ENCODE results near the gene AGO1. TPM values are rescaled to one million over a fixed set of nuclear protein-coding genes. Genes with fewer than 3 reads are reported as not detected.
A peak's percentile ranks its signal among the peaks of the same experiment; 100 is the strongest.

AGO1 gene
- polyA plus RNA-seq (ENCODE audit: insufficient read length in 4 of 4), result 10 to 100 TPM; 14.8 to 18.5 (median 17.1) TPM

DNA sequence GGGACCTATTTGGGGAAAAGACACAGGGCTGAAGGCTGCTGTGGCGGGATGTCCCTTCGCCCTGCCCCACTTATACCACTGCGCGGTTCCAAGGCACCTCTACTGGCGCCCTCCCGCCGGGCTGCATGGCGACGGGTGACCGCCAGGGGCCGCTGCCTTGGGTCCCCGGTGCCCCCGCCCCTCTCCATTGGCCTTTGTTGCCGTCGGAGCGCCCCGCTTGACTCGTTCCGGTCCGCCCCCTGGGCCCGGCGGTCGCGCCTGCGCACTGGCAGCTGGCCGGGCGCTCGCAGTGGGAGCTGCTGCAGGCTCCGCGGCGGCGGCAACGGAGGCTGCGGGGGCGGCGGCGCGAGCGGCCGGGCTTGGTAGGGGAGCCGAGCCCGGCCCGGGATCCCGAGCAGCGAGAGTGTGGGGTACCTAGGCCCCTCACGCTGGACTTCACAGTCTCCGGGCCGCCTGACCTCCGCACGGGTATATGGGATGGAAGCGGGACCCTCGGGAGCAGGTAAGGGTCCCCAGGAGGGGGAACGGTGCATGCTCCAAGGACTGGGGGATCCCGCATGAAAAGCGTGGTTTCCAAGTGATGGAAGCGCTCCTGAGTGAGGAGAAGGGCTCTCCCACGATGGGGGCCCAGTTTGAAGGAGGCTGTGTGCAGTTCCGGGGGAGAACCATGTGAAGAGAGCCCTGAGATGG is at the start of gene AGO1:
AGO1 (plus strand) TSS at position 265 of the 690 bp plus-strand sequence; CDS start at position 478, 213 bp downstream.
- DNase-seq (ENCODE audit: low read depth in 4 of 4, low spot score in 3 of 4), result peak; percentile 73 to 87 (median 84)

DNA sequence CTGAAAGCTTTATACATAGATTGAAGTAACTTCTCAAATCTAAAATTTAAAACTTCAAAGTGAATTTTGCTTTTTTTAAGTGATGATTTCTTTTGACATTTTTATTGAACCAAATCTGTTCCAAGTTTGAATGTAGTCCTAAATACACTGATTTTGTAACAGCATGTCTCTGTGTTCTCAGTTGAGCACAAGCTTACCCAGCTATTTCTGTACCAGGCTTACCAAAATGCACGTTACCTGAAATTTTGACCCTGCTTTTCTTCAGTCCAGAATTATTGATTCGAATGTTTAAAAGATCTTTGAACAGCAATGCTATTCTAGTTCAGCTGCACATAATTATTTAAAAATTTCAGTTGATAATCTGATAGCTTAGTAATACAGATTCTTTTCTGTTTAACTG is 49.6 kb upstream of the AGO1 start:
- DNase-seq (ENCODE audit: low read depth in 4 of 4, low spot score in 3 of 4), result no peak

DNA sequence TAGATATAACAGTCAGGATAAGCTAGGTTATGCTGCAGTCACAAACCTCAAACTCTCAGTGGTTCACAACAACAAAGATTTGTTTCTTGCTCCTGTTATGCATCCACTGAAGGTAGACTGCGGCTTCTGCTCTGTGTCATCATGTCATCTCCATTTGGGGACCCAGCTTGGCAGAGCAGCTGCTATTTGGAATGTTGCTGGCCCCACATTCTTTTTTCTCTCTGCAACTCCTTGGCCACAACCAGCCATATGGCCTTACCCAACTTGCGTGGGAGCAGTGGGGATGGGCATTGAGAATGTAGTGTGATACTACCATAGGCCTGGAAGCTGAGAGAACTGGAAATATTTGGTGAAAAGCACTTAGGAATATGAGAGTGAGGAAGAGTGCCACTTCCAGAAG is 48.8 kb upstream of the AGO1 start:
- no peak for DNase-seq (ENCODE audit: low read depth in 4 of 4, low spot score in 3 of 4)

DNA sequence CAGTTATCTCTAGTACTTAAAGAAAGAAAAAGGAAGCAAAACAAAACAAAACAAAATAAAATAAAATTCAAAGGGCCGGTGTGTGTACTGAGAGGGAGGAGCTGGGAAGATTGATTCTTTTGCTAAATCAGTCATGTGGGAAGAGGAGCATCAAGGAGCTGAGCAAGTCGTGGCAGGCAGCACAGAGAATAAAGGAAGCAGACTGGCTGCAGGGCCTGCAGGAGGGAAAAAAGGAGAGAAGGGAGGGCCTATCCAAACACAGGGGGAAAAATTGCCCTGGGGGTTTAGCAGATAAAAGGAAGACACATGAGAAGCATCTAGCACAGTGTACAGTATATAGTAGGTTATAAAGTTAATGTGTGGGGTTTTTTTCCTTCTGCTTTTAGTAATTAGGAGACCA is 47.6 kb upstream of the AGO1 start:
- no peak for DNase-seq (ENCODE audit: low read depth in 4 of 4, low spot score in 3 of 4)

- no peak for DNase-seq (ENCODE audit: low read depth in 4 of 4, low spot score in 3 of 4)
Measured at GRCh38 chr1:35836734-35837133, 46.3 kb upstream of the AGO1 start.

DNA sequence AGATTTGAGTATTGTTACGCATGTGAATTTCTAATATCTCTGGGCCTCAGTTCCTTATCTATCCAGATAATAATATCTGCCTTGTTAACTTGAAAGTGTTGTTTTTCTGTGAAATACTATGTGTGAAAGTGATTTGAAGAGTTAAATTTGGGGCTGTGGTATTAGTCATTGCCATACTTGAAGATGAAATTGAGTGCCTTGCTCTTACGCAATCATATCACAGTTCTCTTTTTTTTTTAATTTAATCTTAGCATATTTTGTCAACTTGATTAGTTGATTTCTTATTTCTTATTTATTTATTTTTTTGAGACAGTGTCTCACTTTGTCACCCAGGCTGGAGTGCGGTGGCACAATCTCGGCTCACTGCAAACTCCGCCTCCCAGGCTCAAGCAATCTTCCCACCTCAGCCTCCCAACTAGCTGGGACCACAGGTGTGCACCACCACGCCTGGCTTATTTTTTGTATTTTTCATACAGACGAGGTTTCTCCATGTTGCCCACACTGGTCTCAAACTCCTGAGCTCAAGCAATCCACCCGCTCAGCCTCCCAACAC is 44.2 kb upstream of the AGO1 start:
- DNase-seq (ENCODE audit: low read depth in 4 of 4, low spot score in 3 of 4), result no peak

DNA sequence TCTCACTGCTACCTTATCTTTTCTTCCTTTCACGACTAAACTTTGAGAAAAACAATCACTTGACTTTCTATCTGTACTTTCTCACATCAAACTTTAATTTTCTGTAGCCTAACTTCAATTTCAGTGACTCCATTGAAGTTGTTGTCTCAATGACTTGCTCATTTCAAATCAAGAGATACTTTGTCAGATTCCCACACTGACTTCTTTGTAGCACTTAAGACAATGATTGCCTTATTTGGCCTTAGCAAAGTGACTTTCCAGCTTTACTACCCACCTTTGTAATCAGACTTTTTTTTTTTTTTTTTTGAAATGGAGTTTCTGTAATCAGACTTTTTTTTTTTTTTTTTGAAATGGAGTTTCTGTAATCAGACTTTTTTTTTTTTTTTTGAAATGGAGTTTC is 38.2 kb upstream of the AGO1 start:
- DNase-seq (ENCODE audit: low read depth in 4 of 4, low spot score in 3 of 4), result no peak

DNA sequence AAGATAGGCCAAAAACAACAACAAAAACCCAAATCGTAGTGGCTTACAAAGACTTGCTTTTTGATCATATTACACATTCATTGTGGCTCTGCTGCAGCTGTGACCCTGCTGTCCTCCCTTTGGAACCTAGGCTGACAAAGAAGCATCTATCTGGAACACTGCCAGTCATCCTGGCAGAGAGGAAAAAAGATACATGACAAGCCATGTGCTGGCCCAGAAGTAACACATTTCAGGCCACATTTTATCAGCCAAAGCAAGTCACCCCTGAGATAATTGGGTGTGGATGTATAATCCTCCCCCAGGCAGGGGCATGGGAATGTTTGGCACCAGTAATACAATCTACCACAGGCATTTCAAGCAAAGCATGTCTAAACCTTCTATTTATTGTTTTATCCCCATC is 37.2 kb upstream of the AGO1 start:
- no peak for DNase-seq (ENCODE audit: low read depth in 4 of 4, low spot score in 3 of 4)

GRCh38 chr1:35847935-35848565 is 35.0 kb upstream of the AGO1 start:
- DNase-seq (ENCODE audit: low read depth in 4 of 4, low spot score in 3 of 4), result no peak

- no peak for DNase-seq (ENCODE audit: low read depth in 4 of 4, low spot score in 3 of 4)
Measured at GRCh38 chr1:35850051-35850450, 33.0 kb upstream of the AGO1 start.

DNA sequence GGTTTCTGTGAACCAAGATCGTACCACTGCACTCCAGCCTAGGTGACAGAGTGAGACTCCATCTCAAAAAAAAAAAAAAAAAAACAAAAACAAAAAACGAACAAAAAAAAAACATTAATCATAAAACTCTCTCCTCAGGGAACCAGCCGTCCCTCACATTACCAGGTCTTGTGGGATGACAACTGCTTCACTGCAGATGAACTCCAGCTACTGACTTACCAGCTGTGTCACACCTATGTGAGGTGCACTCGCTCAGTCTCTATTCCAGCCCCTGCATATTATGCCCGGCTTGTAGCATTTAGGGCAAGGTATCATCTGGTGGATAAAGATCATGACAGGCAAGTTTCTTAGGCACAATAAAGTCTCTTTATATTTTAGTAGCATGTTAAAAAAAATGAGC is 32.3 kb upstream of the AGO1 start:
- no peak for DNase-seq (ENCODE audit: low read depth in 4 of 4, low spot score in 3 of 4)

GRCh38 chr1:35851132-35851869 is 31.7 kb upstream of the AGO1 start:
- peak; percentile 42 to 60 (median 52) for DNase-seq (ENCODE audit: low read depth in 4 of 4, low spot score in 3 of 4)

- DNase-seq (ENCODE audit: low read depth in 4 of 4, low spot score in 3 of 4), result no peak
Measured at GRCh38 chr1:35852241-35852640, 30.8 kb upstream of the AGO1 start.

DNA sequence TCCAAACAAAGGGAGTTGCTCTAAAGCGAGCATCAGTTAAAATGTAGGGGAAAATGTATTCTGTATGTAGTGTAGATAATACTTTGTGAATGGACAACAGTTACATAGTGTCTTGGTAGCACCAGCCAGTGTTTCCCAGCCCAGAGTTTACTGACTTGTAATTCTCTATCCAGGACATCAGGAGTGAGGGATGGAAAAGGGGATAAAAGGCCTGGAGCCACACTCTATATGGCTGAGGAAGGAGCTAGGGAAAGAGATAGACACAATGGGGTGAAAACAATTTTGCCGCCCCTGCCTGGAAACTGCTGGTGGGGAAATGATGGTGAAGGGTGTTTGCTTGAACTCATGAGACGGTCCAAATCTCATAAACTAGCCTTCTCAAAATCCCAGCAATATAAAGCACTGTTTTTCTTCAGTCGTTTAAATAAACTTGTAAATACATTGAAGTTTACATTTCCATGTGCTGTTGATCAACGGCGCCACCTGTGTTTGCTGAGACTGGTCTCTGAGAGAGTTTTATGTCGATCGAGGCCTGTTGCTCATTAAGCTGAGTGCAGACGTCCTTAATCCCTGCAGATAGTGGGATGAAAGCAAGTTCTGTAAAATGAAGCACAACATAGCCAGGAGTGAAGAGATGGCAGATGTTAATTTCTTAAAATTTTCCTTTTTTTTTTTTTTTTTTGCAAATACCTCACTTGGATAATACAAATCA is 27.9 kb upstream of the AGO1 start:
- no peak for DNase-seq (ENCODE audit: low read depth in 4 of 4, low spot score in 3 of 4)

GRCh38 chr1:35856964-35857363 is 26.0 kb upstream of the AGO1 start:
- DNase-seq (ENCODE audit: low read depth in 4 of 4, low spot score in 3 of 4), result no peak

DNA sequence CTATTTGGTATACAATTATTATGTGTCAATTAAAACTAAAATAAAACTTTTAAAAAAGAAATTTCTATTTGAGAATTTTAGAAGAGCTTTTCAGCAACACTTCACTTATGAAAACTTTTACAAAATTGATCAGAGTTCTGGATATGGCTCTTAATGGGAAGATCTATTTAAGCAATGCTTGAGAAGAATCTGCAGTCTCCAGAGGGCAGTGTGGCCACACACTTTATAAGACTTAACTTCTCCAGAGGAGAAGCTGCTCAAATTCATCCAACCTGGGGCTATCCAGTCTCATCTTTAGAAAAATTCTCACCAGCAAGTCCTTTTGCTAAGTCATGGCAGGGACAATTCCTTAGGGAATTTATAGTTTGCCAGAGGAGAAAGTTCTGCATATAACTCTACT is 25.2 kb upstream of the AGO1 start:
- no peak for DNase-seq (ENCODE audit: low read depth in 4 of 4, low spot score in 3 of 4)

- no peak for DNase-seq (ENCODE audit: low read depth in 4 of 4, low spot score in 3 of 4)
Measured at GRCh38 chr1:35860696-35861095, 22.3 kb upstream of the AGO1 start.

DNA sequence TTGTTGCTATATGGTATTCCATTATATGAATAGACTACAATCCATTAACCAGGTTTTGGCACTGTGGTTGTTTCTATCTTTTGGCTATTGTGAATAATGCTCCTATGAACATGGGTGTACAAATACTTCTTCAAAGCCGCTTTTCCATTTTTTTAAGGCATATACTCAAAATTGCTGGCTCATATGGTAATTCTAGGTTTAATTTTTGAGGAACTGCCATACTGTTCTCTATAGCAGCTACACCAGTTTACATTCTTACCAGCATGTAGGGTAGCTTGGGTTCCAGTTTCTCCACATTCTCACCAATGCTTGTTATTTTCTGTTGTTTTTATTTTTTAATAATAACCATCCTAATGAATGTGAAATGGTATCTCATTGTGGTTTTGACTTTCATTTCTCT is 19.9 kb upstream of the AGO1 start:
- DNase-seq (ENCODE audit: low read depth in 4 of 4, low spot score in 3 of 4), result no peak

DNA sequence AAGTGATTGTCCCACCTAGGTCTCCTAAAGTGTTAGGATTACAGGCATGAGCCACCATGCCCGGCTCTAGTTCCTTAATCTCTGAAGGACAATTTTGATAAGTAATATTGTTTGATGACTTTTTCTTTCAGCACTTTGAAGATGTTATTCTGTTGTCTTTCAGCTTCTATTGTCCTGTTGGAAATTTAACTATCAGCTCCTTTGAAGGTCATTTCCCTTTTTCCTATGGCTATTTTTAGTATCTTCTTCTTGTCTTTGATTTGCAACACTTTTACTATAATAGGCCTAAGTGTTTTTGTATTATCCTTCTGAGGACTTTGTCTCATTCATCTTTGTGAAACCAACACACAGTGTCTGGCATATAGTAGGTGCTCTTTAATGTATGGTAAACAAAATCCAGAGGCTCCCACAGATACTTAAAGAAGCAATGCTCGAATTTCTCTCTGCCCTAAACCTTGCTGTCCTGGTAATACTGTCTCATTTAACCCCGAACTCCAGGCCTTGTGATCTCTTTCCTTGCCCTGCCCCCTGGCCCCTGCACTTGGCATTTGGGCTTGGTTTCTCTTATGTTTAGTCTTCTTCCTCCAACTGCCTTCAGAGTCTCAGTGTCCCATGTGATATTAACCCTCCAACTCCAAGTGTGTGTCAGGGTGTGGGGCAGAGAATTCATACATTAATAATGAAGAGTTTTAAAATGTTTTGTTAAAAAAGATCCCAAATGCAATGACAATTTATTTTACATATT is 19.0 kb upstream of the AGO1 start:
- DNase-seq (ENCODE audit: low read depth in 4 of 4, low spot score in 3 of 4), result no peak

DNA sequence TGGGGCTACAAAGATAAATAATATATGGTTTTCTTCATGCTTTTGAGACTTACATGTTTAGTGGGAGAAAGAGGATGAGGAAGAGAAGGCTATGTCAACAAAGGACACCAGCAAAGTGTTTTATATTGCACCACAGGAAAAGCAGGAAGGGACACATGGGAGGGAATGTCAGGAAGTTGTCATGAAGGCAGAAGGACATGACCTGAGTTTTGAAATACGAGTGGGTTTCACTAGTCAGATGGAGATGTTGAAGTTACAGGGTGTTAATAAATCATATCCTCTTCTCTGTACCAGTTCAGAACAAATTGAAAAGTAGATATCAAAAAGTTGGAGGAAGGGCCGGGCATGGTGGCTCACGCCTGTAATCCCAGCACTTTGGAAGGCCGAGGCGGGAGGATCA is 18.2 kb upstream of the AGO1 start:
- DNase-seq (ENCODE audit: low read depth in 4 of 4, low spot score in 3 of 4), result no peak

Data from left renal pelvis (tissue), 4 donors.